ENCODE measurements around the gene TCEAL1.
"Not testable (repeated sequence)": the region's sequence is repeated elsewhere in the genome, so short reads cannot be mapped to it uniquely, and the experiment has no call there.

The TCEAL1 gene

GRCh38 chrX:103658681-103659433 is 30.1 kb downstream of the TCEAL1 start:
- peaks cover 6% of the 10 kb centered on the region for H3K4me1 Mint-ChIP-seq
- H3K36me3 Mint-ChIP-seq (ENCODE audit: low read depth) = no peaks in the 10 kb centered on the region
- peaks cover 7% of the 10 kb centered on the region for H3K9me3 Mint-ChIP-seq
- TF ChIP-seq CTCF (IDR thresholded peaks at IDR 0.05; ENCODE audit: unreplicated experiment in 3 of 3) = no peak
- no peak overlapping the region for H3K4me3 Mint-ChIP-seq
- H3K27me3 Mint-ChIP-seq (ENCODE audit: low read depth) = peaks cover 3% of the 10 kb centered on the region
- H3K27ac Mint-ChIP-seq = no peak overlapping the region

- not testable (repeated sequence) for H3K9me3 Mint-ChIP-seq; H3K36me3 Mint-ChIP-seq (ENCODE audit: low read depth); H3K4me3 Mint-ChIP-seq; H3K27me3 Mint-ChIP-seq (ENCODE audit: low read depth); H3K27ac Mint-ChIP-seq
- H3K4me1 Mint-ChIP-seq = peaks cover 10% of the 10 kb centered on the region
Measured at GRCh38 chrX:103659460-103659859, 30.7 kb downstream of the TCEAL1 start.

- Mint-ChIP-seq H3K36me3 (ENCODE audit: low read depth) (no peaks in the 10 kb centered on the region), H3K4me1 (peaks cover 10% of the 10 kb centered on the region), H3K9me3 (no peaks in the 10 kb centered on the region), H3K27ac (no peak overlapping the region), H3K4me3 (peak overlapping the region; percentile 35 to 63 (median 41)), H3K27me3 (ENCODE audit: low read depth) (no peaks in the 10 kb centered on the region)
- no peak for TF ChIP-seq CTCF (IDR thresholded peaks at IDR 0.05; ENCODE audit: unreplicated experiment in 3 of 3)
Measured at GRCh38 chrX:103663981-103664762, 35.4 kb downstream of the TCEAL1 start.

GRCh38 chrX:103666202-103667107 is 37.7 kb downstream of the TCEAL1 start:
- H3K4me3 Mint-ChIP-seq = no peak overlapping the region
- no peaks in the 10 kb centered on the region for H3K27me3 Mint-ChIP-seq (ENCODE audit: low read depth)
- TF ChIP-seq CTCF (IDR thresholded peaks at IDR 0.05; ENCODE audit: unreplicated experiment in 3 of 3) = no peak
- no peaks in the 10 kb centered on the region for H3K9me3 Mint-ChIP-seq
- peaks cover 10% of the 10 kb centered on the region for H3K4me1 Mint-ChIP-seq
- H3K27ac Mint-ChIP-seq = no peak overlapping the region
- H3K36me3 Mint-ChIP-seq (ENCODE audit: low read depth) = no peaks in the 10 kb centered on the region

- Mint-ChIP-seq H3K4me3 (no peak overlapping the region), H3K27me3 (ENCODE audit: low read depth) (no peaks in the 10 kb centered on the region), H3K4me1 (no peaks in the 10 kb centered on the region)
Measured at GRCh38 chrX:103669745-103670144, 41.0 kb downstream of the TCEAL1 start.

More at GRCh38 chrX:103669745-103670144, 41.0 kb downstream of the TCEAL1 start:
- no peak for TF ChIP-seq CTCF (IDR thresholded peaks at IDR 0.05; ENCODE audit: unreplicated experiment in 3 of 3)
- no peaks in the 10 kb centered on the region for H3K9me3 Mint-ChIP-seq
- no peaks in the 10 kb centered on the region for H3K36me3 Mint-ChIP-seq (ENCODE audit: low read depth)
- no peak overlapping the region for H3K27ac Mint-ChIP-seq
